CD8-positive, alpha-beta memory T cell (primary cell): Measurements from ENCODE around the gene CAB39. TPM values are rescaled to one million over a fixed set of nuclear protein-coding genes. Genes with fewer than 3 reads are reported as not detected.
A peak's percentile ranks its signal among the peaks of the same experiment; 100 is the strongest.

Experiments
- CTCF ChIA-PET: fragments of 350-600 bp; sonication (Branson Sonifier 250); formaldehyde crosslinking; loops from one replicate; lab custom pipeline; 2021; ENCODE audit warnings: antibody characterized with exemption; lab: Charles Lee
- POLR2A ChIA-PET: fragments of 350-600 bp; sonication (Branson Sonifier 250); formaldehyde crosslinking; loops from one replicate; lab custom pipeline; 2021; ENCODE audit warnings: antibody characterized with exemption; lab: Charles Lee
- DNase-seq, 5 donors: peaks; one replicate each; pipeline versions ENCODE4 v3.0.0 to v3.0.0-alpha.2; 2020 to 2022; ENCODE audit warnings: mixed read lengths in 1 of 5
- H3K27ac ChIP-seq: one replicate; pipeline ENCODE4 v1.7.0; 2013; ENCODE audit warnings: low read depth, mild to moderate bottlenecking, low read length, moderate library complexity
- H3K27me3 ChIP-seq: 2 replicates; pipeline ENCODE4 v1.7.0; 2013; ENCODE audit warnings: low read length, mild to moderate bottlenecking; ENCODE audit not compliant: insufficient read depth, poor library complexity, severe bottlenecking
- H3K36me3 ChIP-seq: 2 replicates; pipeline ENCODE4 v1.7.0; 2013; ENCODE audit warnings: mild to moderate bottlenecking, low read length, moderate library complexity; ENCODE audit not compliant: insufficient read depth
- H3K4me1 ChIP-seq: 2 replicates; pipeline ENCODE4 v1.7.0; 2013; ENCODE audit warnings: mild to moderate bottlenecking, low read length, moderate library complexity; ENCODE audit not compliant: insufficient read depth
- H3K4me3 ChIP-seq: 2 replicates; pipeline ENCODE4 v1.7.0; 2013; ENCODE audit warnings: mild to moderate bottlenecking, low read length
- H3K9me3 ChIP-seq: 2 replicates; pipeline ENCODE4 v1.7.0; 2013; ENCODE audit warnings: mild to moderate bottlenecking, low read length
- H3K27ac Mint-ChIP-seq, 8 donors: one replicate each; pipeline ENCODE4 v1.8.0; 2020 to 2021; ENCODE audit warnings: mixed read lengths in 8 of 8, mild to moderate bottlenecking in 6 of 8, inconsistent platforms in 3 of 8, moderate library complexity in 3 of 8
- H3K27me3 Mint-ChIP-seq, 2 donors: one replicate each; pipeline ENCODE4 v1.8.0; 2020 to 2021; ENCODE audit warnings: mixed read lengths in 2 of 2, mild to moderate bottlenecking in 1 of 2, moderate library complexity in 1 of 2
- H3K36me3 Mint-ChIP-seq, 3 donors: one replicate each; pipeline ENCODE4 v1.8.0; 2020 to 2021; ENCODE audit warnings: mixed read lengths in 3 of 3, inconsistent platforms in 1 of 3, mild to moderate bottlenecking in 1 of 3
- H3K4me1 Mint-ChIP-seq, 3 donors: one replicate each; pipeline ENCODE4 v1.8.0; 2020 to 2021; ENCODE audit warnings: mixed read lengths in 3 of 3, inconsistent platforms in 1 of 3, mild to moderate bottlenecking in 1 of 3
- H3K4me3 Mint-ChIP-seq, 7 donors: one replicate each; pipeline ENCODE4 v1.8.0; 2020 to 2021; ENCODE audit warnings: mixed read lengths in 7 of 7, mild to moderate bottlenecking in 6 of 7, moderate library complexity in 4 of 7, inconsistent platforms in 2 of 7
- H3K9me3 Mint-ChIP-seq, 5 donors: one replicate each; pipeline ENCODE4 v1.8.0; 2020 to 2022; ENCODE audit warnings: mixed read lengths in 5 of 5, mild to moderate bottlenecking in 3 of 5, moderate library complexity in 2 of 5, inconsistent platforms in 1 of 5
- polyA plus RNA-seq: library from polyadenylated mRNA; unstranded; fragments of 300-500 nt; fragmentation: Illumina TruSeq; gene quantifications from one replicate; pipeline ENCODE4 v1.2.3, GENCODE V29; 2021
- total RNA-seq, 2 experiments: library from RNA; stranded (reverse); gene quantifications; one replicate each; pipeline ENCODE4 v1.2.3, GENCODE V29; 2021

CAB39 gene
- total and polyA plus RNA-seq, 3 experiments from 2014 or later: 80.8 to 147 (median 136) TPM

DNA sequence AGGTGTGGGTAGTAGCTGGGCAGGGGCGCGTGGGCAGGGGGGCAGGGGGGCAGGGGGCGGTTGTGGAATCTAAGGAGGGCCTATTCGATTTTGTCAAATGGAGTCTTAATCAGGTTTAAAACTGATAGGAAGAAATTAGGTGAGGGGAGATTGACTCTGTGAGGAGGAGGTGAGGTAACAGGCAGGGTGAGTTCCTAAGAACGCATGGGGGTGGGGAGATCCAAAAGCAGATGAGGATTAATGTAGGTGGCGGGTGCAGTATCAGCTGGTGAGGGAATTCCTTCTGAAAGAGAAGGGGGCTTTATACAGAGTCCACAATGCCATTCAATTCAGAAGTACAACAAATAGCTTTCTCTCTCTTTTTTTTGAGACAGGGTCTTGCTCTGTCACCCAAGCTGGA is 72.7 kb downstream of the CAB39 start:
- peaks cover 23 to 59% (median 31%) of the 10 kb centered on the region in 3 donors for H3K36me3 Mint-ChIP-seq
- H3K9me3 Mint-ChIP-seq: peaks cover 10 to 18% (median 14%) of the 10 kb centered on the region in 5 donors
- Histone ChIP-seq H3K36me3 (peaks cover 20% of the 10 kb centered on the region), H3K4me3 (no peak overlapping the region), H3K9me3 (peaks cover 9% of the 10 kb centered on the region), H3K4me1 (peaks cover 42% of the 10 kb centered on the region), H3K27me3 (no peaks in the 10 kb centered on the region), H3K27ac (no peak overlapping the region)
- peaks cover 59 to 77% (median 76%) of the 10 kb centered on the region in 3 donors for H3K4me1 Mint-ChIP-seq
- H3K4me3 Mint-ChIP-seq: peak overlapping the region in 2 of 7 donors; percentile 10 to 76
- DNase-seq: no peak
- CTCF ChIA-PET: interaction anchor here (0.7 to 8.2 kb wide), 4 partner anchors 12 to 364 kb away, joined by 3 to 56 read pairs (median 4); no protein-coding TSS in a partner anchor
- POLR2A ChIA-PET: interaction anchor here (0.7 to 0.8 kb wide), 2 partner anchors 9 to 57 kb away, joined by 3 read pairs; no protein-coding TSS in a partner anchor
- peak overlapping the region in 2 of 8 donors; percentile 4 to 66 for H3K27ac Mint-ChIP-seq
- no peaks in the 10 kb centered on the region for H3K27me3 Mint-ChIP-seq

DNA sequence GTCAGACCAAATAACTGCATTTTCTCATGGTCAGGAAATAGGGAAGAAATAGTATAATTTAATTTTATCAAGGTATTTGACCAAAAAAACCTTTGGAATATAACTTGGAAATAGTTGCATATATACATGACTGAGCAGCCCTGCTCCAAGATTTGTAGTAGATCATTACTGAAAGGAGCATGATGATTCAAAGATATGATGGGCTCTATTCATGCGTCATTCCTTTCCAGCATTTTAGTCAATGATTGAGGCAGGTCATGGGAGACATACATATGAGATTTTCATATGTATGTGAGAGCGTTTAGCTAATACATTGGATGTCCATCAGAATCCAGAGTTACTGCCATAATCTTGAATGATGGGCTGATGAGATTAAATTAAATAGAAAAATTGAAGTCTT is 74.5 kb downstream of the CAB39 start:
- H3K27ac Mint-ChIP-seq: peak overlapping the region in 3 of 8 donors; percentile 6 to 39 (median 18)
- Histone ChIP-seq H3K4me3 (no peak overlapping the region), H3K36me3 (peaks cover 28% of the 10 kb centered on the region), H3K4me1 (peaks cover 25% of the 10 kb centered on the region), H3K27me3 (no peaks in the 10 kb centered on the region), H3K27ac (no peak overlapping the region), H3K9me3 (peaks cover 9% of the 10 kb centered on the region)
- H3K9me3 Mint-ChIP-seq: peaks cover 10 to 18% (median 14%) of the 10 kb centered on the region in 5 donors
- no peak overlapping the region for H3K4me3 Mint-ChIP-seq
- DNase-seq: no peak
- ChIA-PET CTCF (interaction anchor here (1.2 to 8.2 kb wide), 2 partner anchors 10 to 73 kb away, joined by 5 to 56 read pairs; no protein-coding TSS in a partner anchor), POLR2A (no interaction called here)
- H3K36me3 Mint-ChIP-seq: peaks cover 28 to 74% (median 36%) of the 10 kb centered on the region in 3 donors
- peaks cover 51 to 76% (median 74%) of the 10 kb centered on the region in 3 donors for H3K4me1 Mint-ChIP-seq
- H3K27me3 Mint-ChIP-seq: no peaks in the 10 kb centered on the region

DNA sequence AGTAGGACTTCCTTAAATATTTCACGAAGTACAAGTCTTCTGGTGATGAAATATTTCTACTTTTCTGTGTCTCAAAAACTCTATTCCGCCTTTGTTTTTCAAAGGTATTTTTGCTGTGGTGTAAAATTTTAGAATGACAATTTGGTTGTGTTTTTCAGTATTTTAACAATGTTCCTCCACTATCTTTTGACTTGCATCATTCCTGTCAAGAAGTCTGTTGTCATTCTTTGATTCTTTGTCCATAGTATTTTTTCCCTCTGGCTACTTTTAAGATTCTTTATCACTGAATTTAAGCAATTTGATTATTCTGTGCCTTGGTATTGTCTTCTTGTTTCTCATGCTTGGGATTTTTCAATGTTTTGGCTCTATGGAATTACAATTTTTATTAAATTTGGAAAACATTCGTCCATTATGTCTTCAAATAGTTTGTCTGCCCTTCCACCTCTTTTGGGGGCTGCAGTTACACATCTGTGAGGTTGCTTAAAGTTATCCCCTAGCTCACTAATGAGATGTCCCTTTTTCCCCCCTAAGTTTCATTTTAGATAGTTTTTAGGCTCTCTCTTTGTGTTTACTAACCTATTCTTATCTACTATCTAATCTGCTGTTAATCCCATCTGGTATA is 76.0 kb downstream of the CAB39 start:
- H3K4me3 ChIP-seq: no peak overlapping the region
- H3K27me3 ChIP-seq: no peaks in the 10 kb centered on the region
- CTCF ChIA-PET: interaction anchor here (3.6 kb wide), 1 partner anchor 10 kb away, joined by 14 read pairs; no protein-coding TSS in a partner anchor
- H3K9me3 Mint-ChIP-seq: peaks cover 10 to 18% (median 14%) of the 10 kb centered on the region in 5 donors
- peaks cover 32 to 79% (median 37%) of the 10 kb centered on the region in 3 donors for H3K36me3 Mint-ChIP-seq
- peaks cover 32% of the 10 kb centered on the region for H3K36me3 ChIP-seq
- H3K4me3 Mint-ChIP-seq: no peak overlapping the region
- no peak overlapping the region for H3K27ac ChIP-seq
- H3K9me3 ChIP-seq: peaks cover 9% of the 10 kb centered on the region
- H3K27ac Mint-ChIP-seq: peak overlapping the region in 5 of 8 donors; percentile 4 to 69 (median 30)
- no peaks in the 10 kb centered on the region for H3K27me3 Mint-ChIP-seq
- POLR2A ChIA-PET: interaction anchor here (0.9 kb wide), 1 partner anchor 145 kb away, joined by 3 read pairs; no protein-coding TSS in a partner anchor
- H3K4me1 ChIP-seq: peaks cover 27% of the 10 kb centered on the region
- DNase-seq: no peak
- H3K4me1 Mint-ChIP-seq: peaks cover 60 to 84% (median 80%) of the 10 kb centered on the region in 3 donors

DNA sequence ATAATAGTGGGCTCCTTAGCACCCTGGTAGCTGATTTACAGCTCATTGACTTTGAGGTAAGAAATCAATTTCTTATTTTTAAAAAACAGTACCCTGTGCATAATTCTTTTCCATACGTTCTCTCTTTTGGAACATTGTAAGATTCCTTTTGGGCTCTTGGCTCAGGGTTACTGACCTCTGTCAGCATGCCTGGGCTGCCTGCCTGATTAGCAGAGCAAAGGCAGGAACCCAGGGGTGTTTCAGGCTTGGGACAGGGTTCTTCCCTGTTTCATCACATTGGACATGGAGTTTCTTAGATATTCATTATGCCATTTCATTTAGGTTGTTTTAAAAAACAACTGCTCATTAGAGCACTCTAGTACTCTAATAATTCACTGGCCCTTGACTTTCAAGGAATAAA is 78.3 kb downstream of the CAB39 start:
- H3K27ac Mint-ChIP-seq: peak overlapping the region in 5 of 8 donors; percentile 6 to 79 (median 60)
- ChIA-PET POLR2A (interaction anchor here (1.8 kb wide), 1 partner anchor 10 kb away, joined by 6 read pairs; no protein-coding TSS in a partner anchor), CTCF (interaction anchor here (1.0 to 3.6 kb wide), 6 partner anchors 8 to 130 kb away, joined by 3 to 14 read pairs (median 3); no protein-coding TSS in a partner anchor)
- Histone ChIP-seq H3K9me3 (peaks cover 9% of the 10 kb centered on the region), H3K27ac (no peak overlapping the region), H3K4me3 (no peak overlapping the region), H3K4me1 (peaks cover 40% of the 10 kb centered on the region), H3K27me3 (no peaks in the 10 kb centered on the region), H3K36me3 (peaks cover 25% of the 10 kb centered on the region)
- H3K9me3 Mint-ChIP-seq: peaks cover 10 to 18% (median 14%) of the 10 kb centered on the region in 5 donors
- no peaks in the 10 kb centered on the region for H3K27me3 Mint-ChIP-seq
- peaks cover 28 to 78% (median 32%) of the 10 kb centered on the region in 3 donors for H3K36me3 Mint-ChIP-seq
- no peak for DNase-seq
- peaks cover 61 to 82% (median 79%) of the 10 kb centered on the region in 3 donors for H3K4me1 Mint-ChIP-seq
- H3K4me3 Mint-ChIP-seq: no peak overlapping the region

DNA sequence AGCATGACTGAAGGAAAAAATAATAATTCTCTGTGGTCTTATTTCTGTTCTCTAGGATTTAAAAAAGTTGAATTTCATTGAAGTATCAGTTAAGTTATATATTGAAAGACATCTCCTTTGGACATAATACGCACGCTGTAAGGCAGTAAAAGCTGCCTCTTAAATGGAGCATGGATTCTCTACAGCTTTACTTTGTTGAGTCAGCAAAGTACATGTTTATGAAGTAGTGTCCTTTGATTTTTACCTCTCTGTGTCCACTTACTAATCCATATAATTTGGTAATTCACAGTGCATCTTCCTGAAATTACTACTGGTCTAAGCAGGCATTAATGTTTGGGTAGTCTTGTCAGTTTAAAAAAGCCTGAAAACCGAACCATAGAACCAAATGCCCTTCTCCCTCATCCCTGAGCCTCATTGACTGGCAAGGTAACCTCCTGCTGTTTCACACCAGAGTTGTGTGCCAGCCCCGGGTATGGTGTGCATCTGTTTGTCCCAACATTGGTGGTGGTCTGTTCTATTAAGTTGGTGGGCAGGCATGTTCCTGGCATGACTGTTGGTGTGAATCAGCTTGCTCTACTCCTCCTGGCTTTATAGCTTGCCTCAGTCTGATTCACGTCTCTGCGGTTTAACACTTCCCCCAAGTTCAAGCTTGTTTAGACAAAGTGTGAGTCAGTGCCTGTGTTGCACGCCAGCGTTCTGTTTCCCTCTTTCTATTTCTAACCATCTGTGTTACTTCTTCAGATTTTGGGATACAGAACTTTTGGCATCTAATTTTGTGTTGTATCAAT is 81.1 kb downstream of the CAB39 start:
- Mint-ChIP-seq H3K4me3 (peak overlapping the region; percentile 11 to 80 (median 71)), H3K36me3 (peaks cover 18 to 62% (median 19%) of the 10 kb centered on the region in 3 donors), H3K4me1 (peaks cover 54 to 64% (median 64%) of the 10 kb centered on the region in 3 donors), H3K9me3 (peaks cover under 1 to 7% (median 5%) of the 10 kb centered on the region in 5 donors), H3K27me3 (no peaks in the 10 kb centered on the region), H3K27ac (peak overlapping the region in 7 of 8 donors; percentile 78 to 98 (median 92))
- POLR2A ChIA-PET: interaction anchor here (0.7 to 2.4 kb wide), 7 partner anchors 8 to 133 kb away, joined by 3 to 17 read pairs (median 3); no protein-coding TSS in a partner anchor
- Histone ChIP-seq H3K27me3 (no peaks in the 10 kb centered on the region), H3K4me3 (peak overlapping the region; percentile 24), H3K27ac (peak overlapping the region; percentile 51), H3K36me3 (peaks cover 25% of the 10 kb centered on the region), H3K4me1 (peaks cover 61% of the 10 kb centered on the region), H3K9me3 (peaks cover 3% of the 10 kb centered on the region)
- CTCF ChIA-PET: interaction anchor here (0.8 to 7.4 kb wide), 8 partner anchors 10 to 125 kb away, joined by 3 to 56 read pairs (median 4); partner anchors contain the start of gene CAB39
- peak; percentile 51 to 85 (median 57) for DNase-seq

DNA sequence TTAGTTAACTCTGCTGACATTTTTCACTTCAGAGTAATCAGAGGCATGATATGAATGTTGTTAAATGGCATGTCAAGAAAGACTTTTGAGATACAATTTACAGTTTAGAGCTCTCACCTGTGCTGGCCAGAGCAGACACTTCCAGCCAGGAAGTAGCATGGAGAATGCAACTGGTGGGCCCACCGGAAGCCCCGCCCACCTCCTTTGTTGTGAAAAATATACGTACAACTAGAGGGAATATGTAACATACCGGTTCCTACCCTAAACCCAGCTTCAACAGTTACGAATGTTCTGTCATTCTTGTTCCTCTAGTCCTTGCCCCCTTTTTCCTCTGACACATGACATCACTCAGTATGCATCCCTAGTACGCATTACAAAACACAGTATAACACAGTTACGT is 81.9 kb downstream of the CAB39 start:
- Mint-ChIP-seq H3K4me1 (peaks cover 52 to 59% (median 57%) of the 10 kb centered on the region in 3 donors), H3K27ac (peak overlapping the region in 7 of 8 donors; percentile 78 to 98 (median 92)), H3K9me3 (no peaks in the 10 kb centered on the region), H3K27me3 (no peaks in the 10 kb centered on the region), H3K36me3 (peaks cover 12 to 62% (median 16%) of the 10 kb centered on the region in 3 donors), H3K4me3 (peak overlapping the region; percentile 11 to 80 (median 71))
- peaks cover 67% of the 10 kb centered on the region for H3K4me1 ChIP-seq
- ChIA-PET POLR2A (interaction anchor here (1.0 to 2.4 kb wide), 5 partner anchors 9 to 134 kb away, joined by 3 to 17 read pairs (median 4); no protein-coding TSS in a partner anchor), CTCF (interaction anchor here (0.8 to 7.4 kb wide), 7 partner anchors 11 to 125 kb away, joined by 3 to 56 read pairs (median 5); partner anchors contain the start of gene CAB39)
- peak overlapping the region; percentile 24 for H3K4me3 ChIP-seq
- peak; percentile 21 to 67 (median 39) for DNase-seq
- H3K27me3 ChIP-seq: no peaks in the 10 kb centered on the region
- no peaks in the 10 kb centered on the region for H3K9me3 ChIP-seq
- H3K36me3 ChIP-seq: peaks cover 31% of the 10 kb centered on the region
- H3K27ac ChIP-seq: peak overlapping the region; percentile 51

DNA sequence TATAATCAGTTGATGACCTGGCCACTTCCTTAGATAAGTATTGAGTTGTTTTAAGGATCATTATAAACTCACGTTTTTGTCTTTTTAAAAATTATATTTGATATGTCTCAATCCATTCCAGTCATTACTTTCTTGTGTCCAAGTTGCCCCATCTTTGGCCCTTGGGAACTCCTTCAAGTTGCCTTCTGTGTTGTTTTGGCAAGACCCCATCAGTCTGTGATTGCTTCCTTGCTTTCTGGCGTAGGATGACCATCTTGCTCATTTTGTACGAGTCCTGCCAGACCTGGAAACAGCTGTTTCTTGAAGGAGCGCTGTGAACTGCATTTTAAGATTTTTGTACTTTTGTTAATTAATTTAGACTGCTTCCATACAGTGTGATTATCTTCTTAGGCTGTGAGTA is 83.2 kb downstream of the CAB39 start:
- no peak overlapping the region for H3K4me3 ChIP-seq
- H3K27ac ChIP-seq: no peak overlapping the region
- no peaks in the 10 kb centered on the region for H3K27me3 ChIP-seq
- H3K4me1 Mint-ChIP-seq: peaks cover 45 to 50% (median 45%) of the 10 kb centered on the region in 3 donors
- ChIA-PET CTCF (interaction anchor here (3.6 to 7.4 kb wide), 2 partner anchors 12 to 83 kb away, joined by 34 to 56 read pairs; partner anchors contain the start of gene CAB39), POLR2A (no interaction called here)
- H3K27ac Mint-ChIP-seq: peak overlapping the region in 4 of 8 donors; percentile 12 to 93 (median 76)
- H3K27me3 Mint-ChIP-seq: no peaks in the 10 kb centered on the region
- no peak overlapping the region for H3K4me3 Mint-ChIP-seq
- peaks cover 33% of the 10 kb centered on the region for H3K36me3 ChIP-seq
- H3K9me3 ChIP-seq: no peaks in the 10 kb centered on the region
- H3K4me1 ChIP-seq: peaks cover 67% of the 10 kb centered on the region
- H3K36me3 Mint-ChIP-seq: peaks cover 10 to 60% (median 12%) of the 10 kb centered on the region in 3 donors
- no peak for DNase-seq
- no peaks in the 10 kb centered on the region for H3K9me3 Mint-ChIP-seq
